ENCODE results near the gene KCNH1. TPM values are rescaled to one million over a fixed set of nuclear protein-coding genes. Genes with fewer than 3 reads are reported as not detected.

KCNH1 gene
- total and polyA plus RNA-seq, 9 of the 15 experiments (the other 6 are each of a cell fraction or from before 2014, with no cell fraction given) = not detected

GRCh38 chr1:210905944-210906453 is 227.9 kb downstream of the KCNH1 start:
- no peak overlapping the region for H3K4me3 ChIP-seq
- no peak overlapping the region for H3K9ac ChIP-seq (ENCODE audit: insufficient read depth in 1 of 2, low read depth in 2 of 2, low read length in 2 of 2)
- POLR2A ChIA-PET = interaction anchor here (0.6 kb wide), 1 partner anchor 1437 kb away, joined by 3 read pairs; no protein-coding TSS in a partner anchor
- H3K27me3 ChIP-seq (ENCODE audit: control insufficient read depth in 2 of 2, insufficient read depth in 2 of 2, low read length in 2 of 2) = no peaks in the 10 kb centered on the region
- 2% methylated on average over 7 of the region's 7 CpGs for WGBS (ENCODE audit: insufficient coverage, low coverage, missing lambda C conversion rate)
- ATAC-seq (no peak; the same call in 1 of the 3 replicates), FAIRE-seq (no peak), DNase-seq (ENCODE audit: extremely low read depth in 1 of 4, low spot score in 3 of 4) (no peak)
- no peaks in the 10 kb centered on the region for H3K36me3 ChIP-seq (ENCODE audit: control insufficient read depth, insufficient read depth, low read length)
- H3K9me3 ChIP-seq (replicated peaks; ENCODE audit: control insufficient read depth, insufficient read depth, low read depth, low read length) = no peaks in the 10 kb centered on the region
- no peak for TF ChIP-seq ZNF449 (CRISPR knock-in tag; IDR thresholded peaks at IDR 0.05)
- no peak for TF ChIP-seq NR2C2 (CRISPR knock-in tag; IDR thresholded peaks at IDR 0.05)
- TF ChIP-seq NR2C2 (tag; IDR thresholded peaks at IDR 0.05) = peak; percentile 43; the same call in 1 of the 2 replicates
- TF ChIP-seq ZBTB17 (CRISPR knock-in tag; IDR thresholded peaks at IDR 0.05) = peak; percentile 89
- no peak for TF ChIP-seq BCL6 (CRISPR knock-in tag; IDR thresholded peaks at IDR 0.05)
- TF ChIP-seq HDAC3 (IDR thresholded peaks at IDR 0.05; ENCODE audit: borderline replicate concordance, partially characterized antibody) = no peak
- TF ChIP-seq SPI1 (IDR thresholded peaks at IDR 0.05; ENCODE audit: borderline replicate concordance, low read depth, low read length) = peak; percentile 74; the same call in 1 of the 2 replicates
- H3K4me1 ChIP-seq (replicated peaks in 1 of 2; ENCODE audit: control insufficient read depth in 2 of 2, insufficient read depth in 2 of 2, low read length in 2 of 2) = peaks cover 0 to 3% of the 10 kb centered on the region in 2 experiments; a peak in 1 of 5 replicates
- H3K4me2 ChIP-seq (ENCODE audit: insufficient read depth, low read length) = no peak overlapping the region
- H3K9me1 ChIP-seq (ENCODE audit: control insufficient read depth, insufficient read depth, low read length) = no peaks in the 10 kb centered on the region
- intact Hi-C loops (cut with micrococcal nuclease) = no loop called here
- in situ Hi-C loops (cut with MboI) = no loop called here
- H4K20me1 ChIP-seq (replicated peaks; ENCODE audit: control insufficient read depth, insufficient read depth, low read length) = no peaks in the 10 kb centered on the region
- no peak overlapping the region for H3K27ac ChIP-seq (ENCODE audit: extremely low read depth, low read depth, low read length)
- BruUV-seq (replicated peaks) = no TSS peak
- no peaks in the 10 kb centered on the region for H3K79me2 ChIP-seq (ENCODE audit: control insufficient read depth, insufficient read depth, low read length)
- CTCF ChIA-PET (ENCODE audit: low intra/inter-chr PET ratio) = no interaction called here
- H2AFZ ChIP-seq (ENCODE audit: low read depth, low read length) = no peak overlapping the region
